Inferior parietal cortex (tissue), 1 donor: ENCODE measurements around the gene ZNF587B.
"Not testable (repeated sequence)": the region's sequence is repeated elsewhere in the genome, so short reads cannot be mapped to it uniquely, and the experiment has no call there.

Experiments used
- DNase-seq: peaks from one replicate; pipeline ENCODE4 v3.0.0-alpha.2; 2016; ENCODE audit errors: extremely low spot score

ZNF587B gene

GRCh38 chr19:57818378-57818777 is 11.7 kb upstream of the ZNF587B start:
- no peak for DNase-seq

DNA sequence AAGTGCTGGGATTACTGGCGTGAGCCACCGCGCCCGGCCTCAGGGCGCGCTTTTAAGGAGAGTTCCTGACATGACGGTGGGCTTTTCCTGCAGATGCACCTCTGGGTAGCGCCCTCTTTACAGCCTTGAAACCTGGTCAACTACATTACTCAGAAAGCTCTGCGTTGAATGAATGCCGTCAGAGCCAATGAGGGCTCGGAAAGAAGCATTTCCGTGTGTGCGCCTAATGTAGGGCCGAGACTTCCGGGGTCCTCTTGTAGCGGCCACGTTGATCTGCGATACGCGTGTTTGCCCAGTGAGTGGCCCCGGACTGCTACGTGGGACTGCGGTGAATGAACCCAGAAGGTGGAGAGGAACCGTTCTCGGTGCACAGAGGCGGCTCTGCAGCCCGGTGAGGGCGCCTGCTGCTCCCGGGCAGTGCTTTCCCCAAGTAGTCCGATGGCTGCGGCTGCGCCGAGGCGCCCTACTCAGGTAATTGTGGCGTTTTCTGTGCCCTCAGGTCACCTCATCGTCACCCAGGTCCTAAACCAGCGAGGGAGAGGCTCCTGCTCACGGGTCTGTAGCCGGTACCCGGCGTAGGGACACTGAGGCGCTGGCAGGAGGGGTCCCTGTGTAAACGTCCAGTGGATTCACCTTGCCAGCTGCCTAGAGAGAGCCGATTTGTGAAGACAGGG is 10.5 kb upstream of the ZNF587B start:
- peak; percentile 96 for DNase-seq

GRCh38 chr19:57820599-57820998 is 9.5 kb upstream of the ZNF587B start:
- no peak for DNase-seq

GRCh38 chr19:57821095-57821494 is 9.0 kb upstream of the ZNF587B start:
- DNase-seq = not testable (repeated sequence)

GRCh38 chr19:57821501-57821900 is 8.6 kb upstream of the ZNF587B start:
- not testable (repeated sequence) for DNase-seq

GRCh38 chr19:57823155-57823554 is 6.9 kb upstream of the ZNF587B start:
- not testable (repeated sequence) for DNase-seq

DNA sequence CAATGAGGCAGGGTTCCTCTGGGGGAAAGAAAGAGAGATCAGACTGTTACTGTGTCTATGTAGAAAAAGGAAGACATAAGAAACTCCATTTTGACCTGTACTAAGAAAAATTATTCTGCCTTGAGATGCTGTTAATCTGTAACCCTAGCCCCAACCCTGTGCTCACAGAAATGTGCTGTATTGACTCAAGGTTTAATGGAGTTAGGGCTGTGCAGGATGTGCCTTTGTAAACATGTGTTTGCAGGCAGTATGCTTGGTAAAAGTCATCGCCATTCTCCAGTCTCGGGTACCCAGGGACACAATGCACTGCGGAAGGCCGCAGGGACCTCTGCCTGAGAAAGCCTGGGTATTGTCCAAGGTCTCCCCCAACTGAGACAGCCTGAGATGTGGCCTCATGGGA is 6.5 kb upstream of the ZNF587B start:
- not testable (repeated sequence) for DNase-seq

- DNase-seq = no peak
Measured at GRCh38 chr19:57825511-57825910, 4.6 kb upstream of the ZNF587B start.

GRCh38 chr19:57829316-57829715 is 783 bp upstream of the ZNF587B start:
- no peak for DNase-seq

DNA sequence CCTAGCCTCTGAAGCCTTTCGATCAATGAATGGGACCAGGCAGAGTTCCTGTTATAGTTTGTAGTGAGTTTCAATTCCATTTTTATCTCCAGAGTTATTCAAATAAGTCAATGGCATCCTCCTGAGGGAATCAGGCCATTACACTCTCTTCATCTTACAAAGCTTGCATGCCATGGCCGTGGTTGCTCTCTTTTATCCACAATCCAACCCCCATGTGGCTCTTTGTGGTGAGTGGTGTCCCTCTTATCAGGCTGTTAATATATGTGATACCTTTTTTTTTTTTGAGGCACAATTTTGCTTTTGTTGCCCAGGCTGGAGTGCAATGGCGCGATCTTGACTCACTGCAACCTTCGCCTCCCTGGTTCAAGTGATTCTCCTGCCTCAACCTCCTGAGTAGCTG is 6.9 kb downstream of the ZNF587B start:
- not testable (repeated sequence) for DNase-seq

- not testable (repeated sequence) for DNase-seq
Measured at GRCh38 chr19:57838622-57839191, 8.6 kb downstream of the ZNF587B start.

DNA sequence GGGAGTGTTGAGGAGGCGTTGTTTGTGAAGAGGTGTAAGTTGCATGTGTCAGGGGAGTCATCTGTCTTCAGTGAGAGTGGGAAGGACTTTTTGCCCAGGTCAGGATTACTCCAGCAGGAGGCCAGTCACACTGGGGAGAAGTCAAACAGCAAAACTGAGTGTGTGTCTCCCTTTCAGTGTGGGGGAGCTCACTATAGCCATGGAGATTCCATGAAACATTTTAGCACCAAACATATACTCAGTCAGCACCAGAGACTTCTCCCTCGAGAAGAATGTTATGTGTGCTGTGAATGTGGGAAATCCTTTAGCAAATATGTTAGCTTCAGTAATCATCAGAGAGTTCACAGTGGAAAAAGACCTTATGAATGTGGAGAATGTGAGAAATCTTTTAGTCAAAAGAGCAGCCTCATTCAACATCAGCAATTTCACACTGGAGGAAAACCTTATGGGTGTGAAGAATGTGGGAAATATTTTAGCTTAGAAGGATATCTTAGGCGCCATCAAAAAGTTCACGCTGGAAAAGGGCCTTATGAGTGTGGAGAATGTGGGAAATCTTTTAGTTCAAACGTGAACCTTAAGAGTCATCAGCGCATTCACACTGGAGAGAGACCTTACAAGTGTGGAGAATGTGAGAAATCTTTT is 11.1 kb downstream of the ZNF587B start:
- no peak for DNase-seq

DNA sequence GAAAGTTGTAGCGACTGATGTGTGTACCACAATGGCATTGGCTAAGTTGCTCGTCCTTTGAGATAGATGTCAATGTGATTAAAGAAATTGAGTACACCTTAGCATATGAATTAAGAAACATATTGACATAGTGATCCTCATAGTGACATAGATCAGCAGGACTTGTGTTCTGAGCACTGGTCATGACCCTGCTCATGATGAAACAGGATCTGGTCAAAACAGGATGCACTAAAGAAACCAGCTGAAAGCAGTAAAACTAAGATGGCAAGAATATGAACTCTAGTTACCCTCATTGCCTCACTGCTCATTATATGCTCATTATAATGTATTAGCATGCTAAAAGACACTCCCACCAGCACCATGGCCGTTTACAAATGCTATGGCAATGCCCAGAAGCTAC is 17.1 kb downstream of the ZNF587B start:
- DNase-seq = not testable (repeated sequence)

DNA sequence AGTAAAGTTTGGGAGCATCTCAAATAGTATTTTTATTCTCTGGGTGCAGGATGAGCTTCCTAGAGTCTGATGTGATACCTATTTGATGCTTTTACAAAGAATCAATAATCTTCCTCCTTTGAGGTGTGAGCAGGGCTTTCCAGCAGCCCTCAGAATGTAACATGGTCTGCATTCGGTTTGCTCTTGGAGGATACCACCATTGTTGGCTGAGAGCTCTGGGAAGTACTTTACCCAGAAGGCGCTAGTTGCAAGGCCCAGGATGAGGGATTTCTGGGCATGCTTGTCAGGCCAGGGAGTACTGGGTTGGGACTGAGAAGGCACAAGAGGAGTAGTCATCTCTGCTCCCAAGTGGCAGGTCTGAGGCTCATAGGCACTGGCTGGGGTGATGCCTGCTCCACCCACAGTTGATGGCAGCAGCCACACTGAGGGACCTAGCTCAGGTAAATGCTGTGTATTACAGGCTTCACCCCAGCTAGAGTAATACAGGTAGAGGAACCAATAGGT is 19.1 kb downstream of the ZNF587B start:
- DNase-seq = not testable (repeated sequence)

- peak; percentile 90 for DNase-seq
Measured at GRCh38 chr19:57849666-57850473, 19.8 kb downstream of the ZNF587B start, which contains the start of gene ZNF587. TSS of gene ZNF587 (plus strand) at chr19:57849859. CDS start at chr19:57850039, 180 bp downstream.

DNA sequence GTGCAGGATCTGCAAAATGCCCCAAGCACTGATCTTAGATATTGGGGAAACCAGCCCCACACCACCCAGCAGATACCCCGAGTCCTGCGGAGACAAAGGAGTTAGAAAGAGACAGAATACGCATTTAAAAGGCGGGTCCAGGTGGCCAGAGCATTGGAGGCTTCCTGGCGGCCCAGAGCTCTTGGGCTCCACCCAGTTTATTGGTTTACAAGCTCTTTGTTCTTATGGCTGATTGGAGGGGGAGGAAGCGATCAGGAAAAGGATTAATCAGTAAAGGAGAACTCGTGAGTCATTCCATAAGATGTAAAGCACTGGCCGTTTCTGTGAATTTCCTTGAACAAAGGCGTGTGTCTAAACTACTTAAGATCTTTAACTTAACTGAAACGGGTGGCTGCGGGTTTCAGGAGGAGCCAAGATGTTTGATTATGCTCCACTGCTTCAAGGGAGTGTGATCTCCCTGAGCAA is 20.5 kb downstream of the ZNF587B start:
- no peak for DNase-seq

DNA sequence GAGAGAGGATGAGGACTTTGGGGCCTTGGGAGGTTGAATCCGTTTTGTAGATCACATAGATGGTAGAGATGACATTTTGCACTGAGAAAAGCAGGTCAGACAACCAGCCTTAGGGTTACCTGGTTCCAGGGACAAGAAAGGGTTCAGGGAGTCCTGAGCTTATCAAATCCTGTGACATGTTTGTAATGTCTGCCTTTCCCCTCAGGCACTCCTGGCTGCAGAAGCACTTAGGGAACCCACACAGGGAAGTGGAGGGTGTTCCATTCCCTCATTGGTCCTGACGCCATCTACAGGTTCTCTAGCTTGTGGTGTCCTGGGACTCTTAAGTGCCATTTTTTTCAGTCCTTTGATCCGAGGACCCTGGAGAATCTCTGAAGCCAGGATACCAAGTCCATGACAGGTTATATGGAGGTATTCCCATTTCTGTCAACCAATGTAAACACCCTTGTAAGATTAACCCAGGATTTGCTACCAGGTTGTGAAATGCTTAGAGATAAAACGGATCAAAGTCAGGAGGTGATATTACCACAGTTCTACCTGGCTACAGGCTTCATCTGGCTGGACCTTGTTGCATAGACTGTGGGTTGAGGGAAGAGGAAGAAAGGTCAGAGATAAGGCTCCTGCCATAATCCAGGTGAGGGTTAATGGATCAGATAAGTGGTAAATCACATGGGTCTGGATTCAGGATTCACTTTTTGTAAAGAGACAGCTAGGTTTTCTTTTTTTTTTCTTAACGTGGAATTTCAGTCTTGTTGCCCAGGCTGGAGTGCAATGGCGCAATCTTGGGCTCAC is 21.9 kb downstream of the ZNF587B start:
- DNase-seq = not testable (repeated sequence)

DNA sequence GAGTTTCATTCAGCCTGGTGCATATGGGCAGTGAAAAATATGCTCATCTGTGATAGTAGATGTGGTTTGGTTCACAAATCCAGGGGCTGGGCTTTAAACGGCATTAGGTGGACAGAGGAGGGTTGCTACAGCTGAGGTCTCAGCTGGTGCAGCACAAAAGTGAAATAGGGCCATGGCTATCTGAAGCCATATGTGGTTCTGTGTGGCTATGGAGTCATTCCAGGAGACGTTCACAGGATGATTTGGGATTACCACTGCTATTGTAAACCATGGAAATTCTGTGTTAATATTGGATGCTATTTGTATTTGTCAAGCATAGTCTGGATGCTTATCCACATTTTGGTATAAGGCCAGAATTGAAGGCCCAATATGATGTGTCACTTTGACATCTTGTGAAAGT is 24.0 kb downstream of the ZNF587B start:
- not testable (repeated sequence) for DNase-seq

GRCh38 chr19:57862351-57862750 is 32.3 kb downstream of the ZNF587B start:
- DNase-seq = not testable (repeated sequence)

DNA sequence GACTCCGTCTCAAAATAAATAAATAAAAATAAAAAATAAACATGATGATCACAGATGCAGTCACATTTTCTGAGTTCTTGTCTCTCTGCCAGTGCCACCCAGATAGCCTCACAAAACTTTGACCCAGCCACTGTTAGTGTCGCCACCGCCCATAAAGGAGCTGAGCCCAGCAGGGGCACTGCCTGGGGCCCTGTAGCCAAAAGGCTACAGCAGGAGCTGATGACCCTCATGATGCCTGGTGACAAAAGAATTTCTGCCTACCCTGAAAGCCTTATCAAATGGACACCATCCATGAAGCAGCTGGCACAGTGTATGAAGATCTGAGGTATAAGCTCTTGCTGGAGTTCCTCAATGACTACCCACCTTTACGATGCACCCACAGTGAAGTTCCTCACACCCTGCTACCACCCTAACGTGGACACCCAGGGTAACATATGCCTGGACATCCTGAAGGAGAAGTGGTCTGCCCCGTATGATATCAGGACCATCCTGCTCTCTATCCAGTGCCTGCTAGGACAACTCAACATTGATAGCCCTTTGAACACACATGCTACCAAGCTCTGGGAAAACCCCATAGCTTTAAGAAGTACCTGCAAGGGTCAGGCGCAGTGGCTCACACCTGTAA is 37.9 kb downstream of the ZNF587B start:
- no peak for DNase-seq
